HEK293T (cell line): ENCODE measurements around the gene TADA2B.

Experiments used
- CTCF ChIA-PET: fragments of 350-600 bp; formaldehyde crosslinking; extraction: SDS; loops from one replicate; lab custom pipeline; 2021; ENCODE audit warnings: antibody characterized with exemption, inconsistent platforms; lab: Yijun Ruan, JAX
- POLR2A ChIA-PET: fragments of 350-600 bp; formaldehyde crosslinking; extraction: SDS; loops from one replicate; lab custom pipeline; 2020; ENCODE audit warnings: antibody characterized with exemption, inconsistent platforms; lab: Yijun Ruan, JAX
- DNase-seq: peaks from one replicate; pipeline ENCODE4 v3.0.0; 2012; ENCODE audit warnings: mixed read lengths; ENCODE audit errors: extremely low spot score
- ARNT ChIP-seq: fragments of 450-650 bp; IDR thresholded peaks from 2 replicates; pipeline ENCODE4 v1.6.1; 2017; ENCODE audit warnings: mild to moderate bottlenecking
- BHLHE40 ChIP-seq: fragments of 450-650 bp; IDR thresholded peaks from 2 replicates; pipeline ENCODE4 v1.6.1; 2016; ENCODE audit warnings: mild to moderate bottlenecking, moderate library complexity, borderline replicate concordance
- CTBP1 ChIP-seq: fragments of 450-650 bp; IDR thresholded peaks from 2 replicates; pipeline ENCODE4 v1.6.1; 2016; ENCODE audit warnings: borderline replicate concordance
- ELF4 ChIP-seq: fragments of 450-650 bp; IDR thresholded peaks from 2 replicates; pipeline ENCODE4 v1.6.1; 2017; ENCODE audit warnings: antibody characterized with exemption
- FOXA1 ChIP-seq: fragments of 450-650 bp; IDR thresholded peaks from 2 replicates; pipeline ENCODE4 v1.6.1; 2016; ENCODE audit warnings: mild to moderate bottlenecking
- FOXK2 ChIP-seq: fragments of 450-650 bp; IDR thresholded peaks from 2 replicates; pipeline ENCODE4 v1.6.1; 2016; ENCODE audit warnings: mild to moderate bottlenecking
- FOXM1 ChIP-seq: fragments of 450-650 bp; IDR thresholded peaks from 2 replicates; pipeline ENCODE4 v1.6.1; 2017; ENCODE audit warnings: mild to moderate bottlenecking, borderline replicate concordance
- HDGF ChIP-seq: fragments of 450-650 bp; IDR thresholded peaks from 2 replicates; pipeline ENCODE4 v1.6.1; 2017; ENCODE audit warnings: antibody characterized with exemption, borderline replicate concordance
- L3MBTL2 ChIP-seq: fragments of 450-650 bp; conservative IDR thresholded peaks from 2 replicates; pipeline ENCODE4 v1.6.1; 2016; ENCODE audit warnings: mild to moderate bottlenecking
- LEF1 ChIP-seq: fragments of 450-650 bp; IDR thresholded peaks from 2 replicates; pipeline ENCODE4 v1.6.1; 2017; ENCODE audit warnings: mild to moderate bottlenecking, borderline replicate concordance
- NFRKB ChIP-seq: fragments of 450-650 bp; IDR thresholded peaks from 2 replicates; pipeline ENCODE4 v1.6.1; 2016; ENCODE audit warnings: mild to moderate bottlenecking, moderate library complexity
- PKNOX1 ChIP-seq: fragments of 450-650 bp; IDR thresholded peaks from 2 replicates; pipeline ENCODE4 v1.6.1; 2016
- SP1 ChIP-seq: fragments of 450-650 bp; IDR thresholded peaks from 2 replicates; pipeline ENCODE4 v1.6.1; 2017
- SUZ12 ChIP-seq: fragments of 450-650 bp; IDR thresholded peaks from 2 replicates; pipeline ENCODE4 v1.6.1; 2016; ENCODE audit warnings: mild to moderate bottlenecking
- TARDBP ChIP-seq: fragments of 450-650 bp; IDR thresholded peaks from 2 replicates; pipeline ENCODE4 v1.6.1; 2016
- ZNF384 ChIP-seq: fragments of 450-650 bp; IDR thresholded peaks from 2 replicates; pipeline ENCODE4 v1.6.1; 2016

TADA2B gene

GRCh38 chr4:7045961-7046921 is 3.1 kb downstream of the TADA2B start:
- DNase-seq: no peak
- TF ChIP-seq LEF1 (no peak), ELF4 (no peak), L3MBTL2 (no peak), SP1 (no peak), NFRKB (no peak), FOXK2 (no peak), FOXA1 (no peak)
- ChIA-PET POLR2A (interaction anchor here (1.5 to 7.8 kb wide), 2 partner anchors 13 to 22 kb away, joined by 3 to 67 read pairs; partner anchors contain the start of gene GRPEL1), CTCF (no interaction called here)

- no peak for TF ChIP-seq L3MBTL2
- no peak for TF ChIP-seq TARDBP
- no peak for TF ChIP-seq BHLHE40
- no peak for TF ChIP-seq FOXK2
- TF ChIP-seq FOXA1: no peak
- no peak for TF ChIP-seq LEF1
- TF ChIP-seq NFRKB: no peak
- TF ChIP-seq ZNF384: no peak
- TF ChIP-seq SP1: no peak
- no peak for TF ChIP-seq SUZ12
- POLR2A ChIA-PET: interaction anchor here (7.8 kb wide), 1 partner anchor 21 kb away, joined by 67 read pairs; the partner anchor contains the start of gene GRPEL1
- CTCF ChIA-PET: no interaction called here
- DNase-seq: no peak
Observed at GRCh38 chr4:7046971-7047370, 3.8 kb downstream of the TADA2B start.

- TF ChIP-seq SP1 (no peak), LEF1 (no peak), NFRKB (no peak), L3MBTL2 (no peak), HDGF (no peak), PKNOX1 (no peak), CTBP1 (no peak)
- no peak for DNase-seq
- CTCF ChIA-PET: no interaction called here
- POLR2A ChIA-PET: no interaction called here
Observed at GRCh38 chr4:7048642-7049041, 5.5 kb downstream of the TADA2B start.

GRCh38 chr4:7049295-7049694 is 6.1 kb downstream of the TADA2B start:
- POLR2A ChIA-PET: interaction anchor here (1.4 to 2.6 kb wide), 2 partner anchors 19 to 140 kb away, joined by 3 to 12 read pairs; partner anchors contain the start of gene GRPEL1

GRCh38 chr4:7049739-7050138 is 6.6 kb downstream of the TADA2B start:
- POLR2A ChIA-PET: interaction anchor here (1.4 to 2.6 kb wide), 2 partner anchors 18 to 141 kb away, joined by 3 to 12 read pairs; partner anchors contain the start of gene GRPEL1

More at GRCh38 chr4:7049295-7049694, 6.1 kb downstream of the TADA2B start:
- CTCF ChIA-PET: no interaction called here
- no peak for DNase-seq
- no peak for TF ChIP-seq NFRKB
- no peak for TF ChIP-seq SP1
- no peak for TF ChIP-seq HDGF
- no peak for TF ChIP-seq LEF1

GRCh38 chr4:7050481-7051143 is 7.4 kb downstream of the TADA2B start:
- TF ChIP-seq FOXM1 (no peak), BHLHE40 (no peak), PKNOX1 (no peak), FOXK2 (no peak), NFRKB (no peak), SP1 (no peak), ELF4 (no peak), ZNF384 (no peak), CTBP1 (no peak), FOXA1 (no peak), HDGF (no peak), LEF1 (no peak), TARDBP (no peak), ARNT (no peak), L3MBTL2 (no peak), SUZ12 (no peak)
- DNase-seq: no peak
- ChIA-PET POLR2A (interaction anchor here (0.6 to 2.6 kb wide), 3 partner anchors 17 to 500 kb away, joined by 3 to 12 read pairs (median 4); partner anchors contain the start of gene GRPEL1), CTCF (no interaction called here)

More at GRCh38 chr4:7049739-7050138, 6.6 kb downstream of the TADA2B start:
- DNase-seq: no peak
- CTCF ChIA-PET: no interaction called here
- TF ChIP-seq FOXM1 (no peak), NFRKB (no peak), FOXA1 (no peak), ELF4 (no peak), TARDBP (no peak), PKNOX1 (no peak), LEF1 (no peak), HDGF (no peak), BHLHE40 (no peak), CTBP1 (no peak), ZNF384 (no peak), SP1 (no peak), FOXK2 (no peak), ARNT (no peak), SUZ12 (no peak), L3MBTL2 (no peak)
